GM19193 (cell line): Measurements from ENCODE around the gene PAK1IP1.

Source experiments
- POLR2A ChIP-seq: IDR thresholded peaks from 4 replicates; pipeline ENCODE4 v1.6.1; 2011; ENCODE audit not compliant: insufficient read depth, insufficient read length; ENCODE audit errors: extremely low read depth

PAK1IP1 gene

GRCh38 chr6:10694302-10695085 lies at the start of gene PAK1IP1, which contains the start of gene C6orf52:
Gene PAK1IP1, plus strand, starts transcription at chr6:10694972. Its CDS starts 14 bp downstream, at chr6:10694986.
Gene C6orf52, minus strand, starts transcription at chr6:10694616. Its CDS starts 7,066 bp downstream, at chr6:10687550.
- TF ChIP-seq POLR2A = peak; percentile 95

- TF ChIP-seq POLR2A = no peak
Observed at GRCh38 chr6:10655508-10656055, 39.2 kb upstream of the PAK1IP1 start.

- TF ChIP-seq POLR2A = no peak
Observed at GRCh38 chr6:10658910-10659698, 35.7 kb upstream of the PAK1IP1 start.

GRCh38 chr6:10659699-10660348 lies 34.9 kb upstream of the PAK1IP1 start:
- TF ChIP-seq POLR2A = no peak

GRCh38 chr6:10662207-10662606 lies 32.6 kb upstream of the PAK1IP1 start:
- no peak for TF ChIP-seq POLR2A

GRCh38 chr6:10662742-10663141 lies 32.0 kb upstream of the PAK1IP1 start:
- TF ChIP-seq POLR2A = no peak

GRCh38 chr6:10668126-10668917 lies 26.4 kb upstream of the PAK1IP1 start:
- no peak for TF ChIP-seq POLR2A

- no peak for TF ChIP-seq POLR2A
Observed at GRCh38 chr6:10676403-10676802, 18.4 kb upstream of the PAK1IP1 start.

- TF ChIP-seq POLR2A = no peak
Observed at GRCh38 chr6:10678456-10678855, 16.3 kb upstream of the PAK1IP1 start.

- TF ChIP-seq POLR2A = no peak
Observed at GRCh38 chr6:10681795-10682194, 13.0 kb upstream of the PAK1IP1 start.

- no peak for TF ChIP-seq POLR2A
Observed at GRCh38 chr6:10682355-10682988, 12.3 kb upstream of the PAK1IP1 start.

- TF ChIP-seq POLR2A = no peak
Observed at GRCh38 chr6:10684618-10685017, 10.2 kb upstream of the PAK1IP1 start.

- no peak for TF ChIP-seq POLR2A
Observed at GRCh38 chr6:10685092-10685915, 9.5 kb upstream of the PAK1IP1 start.
